AG10803 (cell line): ENCODE results near the gene PLEKHG3.

Experiments
- DNase-seq: peaks from one replicate; pipeline ENCODE4 v3.0.0; 2010; ENCODE audit warnings: low read depth
- H3K4me3 ChIP-seq: 2 replicates; pipeline ENCODE4 v1.5.1; 2011; ENCODE audit warnings: mild to moderate bottlenecking, low read length, control low read depth
- TF ChIP-seq, protein P1 (sequence below): conservative IDR thresholded peaks from 2 replicates; pipeline ENCODE4 v1.5.1; 2011; ENCODE audit warnings: mild to moderate bottlenecking, low read length, control low read depth, inconsistent platforms

PLEKHG3 gene

GRCh38 chr14:64736271-64737169, 32.3 kb downstream of the PLEKHG3 start:
- no peak overlapping the region for H3K4me3 ChIP-seq
- DNase-seq = no peak
- TF ChIP-seq, protein P1, sequence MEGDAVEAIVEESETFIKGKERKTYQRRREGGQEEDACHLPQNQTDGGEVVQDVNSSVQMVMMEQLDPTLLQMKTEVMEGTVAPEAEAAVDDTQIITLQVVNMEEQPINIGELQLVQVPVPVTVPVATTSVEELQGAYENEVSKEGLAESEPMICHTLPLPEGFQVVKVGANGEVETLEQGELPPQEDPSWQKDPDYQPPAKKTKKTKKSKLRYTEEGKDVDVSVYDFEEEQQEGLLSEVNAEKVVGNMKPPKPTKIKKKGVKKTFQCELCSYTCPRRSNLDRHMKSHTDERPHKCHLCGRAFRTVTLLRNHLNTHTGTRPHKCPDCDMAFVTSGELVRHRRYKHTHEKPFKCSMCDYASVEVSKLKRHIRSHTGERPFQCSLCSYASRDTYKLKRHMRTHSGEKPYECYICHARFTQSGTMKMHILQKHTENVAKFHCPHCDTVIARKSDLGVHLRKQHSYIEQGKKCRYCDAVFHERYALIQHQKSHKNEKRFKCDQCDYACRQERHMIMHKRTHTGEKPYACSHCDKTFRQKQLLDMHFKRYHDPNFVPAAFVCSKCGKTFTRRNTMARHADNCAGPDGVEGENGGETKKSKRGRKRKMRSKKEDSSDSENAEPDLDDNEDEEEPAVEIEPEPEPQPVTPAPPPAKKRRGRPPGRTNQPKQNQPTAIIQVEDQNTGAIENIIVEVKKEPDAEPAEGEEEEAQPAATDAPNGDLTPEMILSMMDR = no peak

DNA sequence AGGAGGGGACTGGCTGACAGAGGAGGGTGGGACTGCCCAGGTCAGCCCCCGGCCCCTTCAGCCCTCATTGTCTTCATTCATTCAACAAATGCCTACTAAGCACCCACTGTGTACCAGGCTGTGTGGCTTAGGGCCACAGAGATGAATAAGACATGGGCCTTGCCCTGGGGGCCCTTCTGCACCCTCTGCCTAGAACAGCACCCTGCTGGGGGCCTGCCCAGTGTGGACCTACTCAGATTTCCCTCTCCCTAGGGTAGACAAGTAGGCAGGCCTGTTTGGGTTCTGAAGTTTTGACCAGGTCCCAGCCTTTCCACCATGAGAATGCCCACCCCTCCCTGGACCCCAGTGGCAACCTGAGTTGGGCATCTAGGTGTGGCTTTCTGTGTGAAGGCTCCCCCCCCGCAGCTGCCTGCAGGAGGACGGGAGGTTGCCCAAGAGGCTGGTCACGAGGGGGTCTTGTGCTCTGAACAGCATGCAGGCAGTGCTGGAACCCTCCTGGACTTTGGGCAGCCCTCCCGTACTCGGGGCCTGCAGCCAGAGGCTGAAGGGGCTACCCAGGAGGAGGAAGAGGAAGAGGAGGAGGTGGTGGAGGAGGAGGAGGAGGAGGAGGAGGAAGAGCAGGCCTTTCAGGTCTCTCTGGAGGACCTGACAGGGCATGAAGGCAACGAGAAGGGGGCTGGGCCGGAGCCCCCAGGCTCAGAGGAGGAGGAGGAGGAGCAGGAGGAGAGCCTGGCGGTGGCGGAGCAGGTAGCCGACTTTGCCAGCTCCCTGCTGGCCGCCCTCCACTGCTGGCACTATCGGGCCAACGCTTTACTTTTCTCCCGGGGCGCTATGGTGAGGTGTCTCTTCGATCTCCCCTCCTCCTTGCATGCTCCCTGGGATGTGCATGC, 33.4 kb downstream of the PLEKHG3 start:
- TF ChIP-seq, protein P1 = no peak
- DNase-seq = no peak
- H3K4me3 ChIP-seq = no peak overlapping the region

DNA sequence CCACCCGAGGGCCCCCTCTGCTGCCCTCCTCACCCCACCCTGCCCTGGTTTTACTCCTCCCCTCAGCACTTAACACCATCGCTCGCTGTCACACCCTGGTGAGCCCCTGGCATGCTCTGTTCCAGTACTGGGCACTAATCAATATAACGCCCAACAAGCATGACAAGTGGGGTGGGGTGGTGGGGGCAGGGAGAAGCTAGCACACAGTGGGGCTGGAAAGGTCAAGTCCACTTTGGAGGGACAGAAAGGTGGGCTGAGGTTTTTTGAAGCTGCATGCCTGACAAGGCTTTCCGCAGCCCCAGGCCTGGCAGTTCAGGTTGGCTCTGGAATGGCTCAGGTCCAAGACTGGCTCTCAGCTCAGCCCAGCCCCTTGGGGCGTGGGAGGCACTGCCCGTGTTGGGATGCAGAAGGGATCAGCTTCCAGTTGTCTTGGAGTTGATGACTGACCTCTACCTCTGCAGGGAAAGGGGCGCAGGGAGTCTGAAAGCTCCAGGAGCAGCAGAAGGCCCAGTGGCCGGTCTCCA, 34.1 kb downstream of the PLEKHG3 start:
- TF ChIP-seq, protein P1 = no peak
- no peak overlapping the region for H3K4me3 ChIP-seq
- no peak for DNase-seq

DNA sequence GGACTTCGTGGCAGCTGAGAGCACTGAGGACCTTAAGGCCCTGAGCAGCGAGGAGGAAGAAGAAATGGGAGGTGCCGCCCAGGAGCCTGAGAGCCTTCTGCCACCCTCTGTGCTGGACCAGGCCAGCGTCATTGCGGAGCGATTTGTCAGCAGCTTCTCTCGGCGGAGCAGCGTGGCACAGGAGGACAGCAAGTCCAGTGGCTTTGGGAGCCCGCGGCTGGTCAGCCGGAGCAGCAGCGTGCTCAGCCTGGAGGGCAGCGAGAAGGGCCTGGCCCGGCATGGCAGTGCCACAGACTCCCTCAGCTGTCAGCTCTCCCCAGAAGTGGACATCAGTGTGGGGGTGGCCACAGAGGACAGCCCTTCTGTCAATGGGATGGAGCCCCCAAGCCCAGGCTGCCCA, 37.0 kb downstream of the PLEKHG3 start:
- no peak for DNase-seq
- TF ChIP-seq, protein P1 = no peak
- H3K4me3 ChIP-seq = no peak overlapping the region

DNA sequence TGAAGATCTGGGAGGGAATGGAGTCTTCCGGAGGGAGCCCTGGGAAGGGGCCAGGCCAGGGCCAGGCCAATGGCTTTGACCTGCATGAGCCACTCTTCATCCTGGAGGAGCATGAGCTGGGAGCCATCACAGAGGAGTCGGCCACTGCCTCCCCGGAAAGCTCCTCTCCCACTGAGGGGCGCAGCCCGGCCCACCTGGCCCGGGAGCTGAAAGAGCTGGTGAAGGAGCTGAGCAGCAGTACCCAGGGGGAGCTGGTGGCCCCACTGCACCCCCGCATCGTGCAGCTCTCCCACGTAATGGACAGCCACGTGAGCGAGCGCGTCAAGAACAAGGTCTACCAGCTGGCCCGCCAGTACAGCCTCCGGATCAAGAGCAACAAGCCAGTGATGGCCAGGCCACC, 37.7 kb downstream of the PLEKHG3 start:
- TF ChIP-seq, protein P1 = no peak
- no peak overlapping the region for H3K4me3 ChIP-seq
- no peak for DNase-seq

DNA sequence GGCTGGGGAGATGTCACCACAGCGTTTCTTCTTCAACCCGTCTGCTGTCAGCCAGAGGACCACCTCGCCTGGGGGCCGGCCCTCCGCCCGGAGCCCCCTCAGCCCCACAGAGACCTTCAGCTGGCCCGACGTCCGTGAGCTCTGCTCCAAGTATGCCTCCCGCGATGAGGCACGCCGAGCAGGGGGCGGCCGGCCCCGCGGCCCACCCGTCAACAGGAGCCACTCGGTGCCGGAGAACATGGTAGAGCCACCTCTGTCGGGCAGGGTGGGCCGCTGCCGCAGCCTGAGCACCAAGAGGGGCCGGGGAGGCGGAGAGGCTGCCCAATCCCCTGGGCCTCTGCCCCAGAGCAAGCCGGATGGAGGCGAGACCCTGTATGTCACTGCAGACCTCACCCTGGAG, 38.8 kb downstream of the PLEKHG3 start:
- no peak for DNase-seq
- H3K4me3 ChIP-seq = no peak overlapping the region
- TF ChIP-seq, protein P1 = no peak
